GM19468 (cell line): ENCODE measurements around the gene PLCD4.

Experiments used
- ATAC-seq: cut with Tn5 transposase; IDR thresholded peaks from one replicate; pipeline ENCODE4 v1.9.1; 2021; ENCODE audit warnings: mild to moderate bottlenecking, moderate library complexity, moderate number of reproducible peaks; ENCODE audit not compliant: unreplicated experiment; ENCODE audit errors: extremely low read depth

The PLCD4 gene

GRCh38 chr2:218618102-218618860 lies 10.6 kb downstream of the PLCD4 start:
- no peak for ATAC-seq

DNA sequence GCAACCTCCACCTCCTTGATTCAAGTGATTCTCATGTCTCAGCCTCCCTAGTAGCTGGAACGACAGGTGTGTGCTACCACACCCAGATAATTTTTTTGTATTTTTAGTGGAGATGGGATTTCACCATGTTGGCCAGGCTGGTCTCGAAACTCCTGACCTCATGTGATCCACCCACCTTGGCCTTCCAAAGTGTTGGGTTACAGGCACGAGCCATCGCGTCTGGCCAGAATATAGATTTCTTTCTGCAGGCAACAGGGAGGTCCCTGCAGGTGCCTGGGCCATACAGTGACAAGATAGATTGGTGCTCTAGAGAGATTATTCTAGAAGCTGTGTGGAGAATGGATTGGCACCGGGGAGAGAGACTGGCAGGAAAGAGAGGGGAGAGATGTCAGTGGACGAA lies 13.3 kb downstream of the PLCD4 start:
- no peak for ATAC-seq

GRCh38 chr2:218622606-218623365 lies 15.1 kb downstream of the PLCD4 start:
- no peak for ATAC-seq

DNA sequence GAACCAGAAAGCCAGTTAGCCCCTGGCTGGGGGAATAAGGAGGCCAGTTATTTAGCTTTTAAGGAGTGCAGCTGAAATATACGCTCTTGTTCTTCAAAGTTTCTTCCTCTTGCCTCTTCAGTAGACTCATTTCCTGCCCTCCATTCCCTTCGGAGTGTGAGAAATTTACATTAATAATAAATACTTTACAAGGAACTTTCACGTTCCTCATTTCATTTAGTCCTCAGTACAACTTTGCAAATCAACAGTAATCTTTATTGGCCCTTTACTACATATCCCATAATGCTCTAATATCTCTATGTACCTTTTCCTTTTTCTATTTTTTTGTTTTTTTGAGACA lies 15.6 kb downstream of the PLCD4 start:
- ATAC-seq = no peak

DNA sequence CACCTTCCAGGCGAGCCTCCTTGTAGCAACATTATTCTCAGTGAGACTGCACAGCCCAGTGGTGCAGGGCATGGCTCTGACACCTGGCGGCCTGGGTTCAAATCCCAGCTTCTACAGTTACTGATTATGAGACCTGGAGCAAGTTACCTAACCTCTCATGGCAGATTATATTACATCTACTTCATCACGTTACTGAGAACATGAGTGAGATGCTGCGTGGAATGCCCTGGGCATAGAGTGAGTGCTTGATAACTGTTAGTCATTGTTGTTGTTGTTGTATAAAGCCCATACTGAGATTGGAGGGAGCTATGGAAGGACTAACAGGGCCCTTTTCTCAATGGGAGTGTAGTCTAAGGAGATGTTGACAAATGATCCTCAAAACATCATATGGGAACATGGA lies 18.7 kb downstream of the PLCD4 start:
- ATAC-seq = no peak

- no peak for ATAC-seq
These were observed 20.2 kb downstream of the PLCD4 start for GRCh38 chr2:218627939-218628338.

DNA sequence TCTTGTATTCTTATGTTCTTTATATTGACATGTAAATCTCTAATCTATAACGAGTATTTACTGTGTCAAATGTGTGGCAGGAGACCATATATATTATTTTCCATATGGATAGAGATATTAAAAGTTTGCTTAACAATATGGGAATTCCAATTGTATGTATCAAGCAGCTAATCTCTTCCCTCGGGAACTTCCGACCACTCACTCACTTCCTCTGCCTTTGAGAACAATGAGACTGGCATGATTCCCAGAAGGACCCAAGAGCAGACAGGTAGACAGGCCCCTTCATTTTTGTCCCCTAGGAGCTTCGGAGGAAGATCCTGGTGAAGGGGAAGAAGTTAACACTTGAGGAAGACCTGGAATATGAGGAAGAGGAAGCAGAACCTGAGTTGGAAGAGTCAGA lies 24.1 kb downstream of the PLCD4 start:
- no peak for ATAC-seq

GRCh38 chr2:218635719-218636118 lies 28.0 kb downstream of the PLCD4 start:
- no peak for ATAC-seq

DNA sequence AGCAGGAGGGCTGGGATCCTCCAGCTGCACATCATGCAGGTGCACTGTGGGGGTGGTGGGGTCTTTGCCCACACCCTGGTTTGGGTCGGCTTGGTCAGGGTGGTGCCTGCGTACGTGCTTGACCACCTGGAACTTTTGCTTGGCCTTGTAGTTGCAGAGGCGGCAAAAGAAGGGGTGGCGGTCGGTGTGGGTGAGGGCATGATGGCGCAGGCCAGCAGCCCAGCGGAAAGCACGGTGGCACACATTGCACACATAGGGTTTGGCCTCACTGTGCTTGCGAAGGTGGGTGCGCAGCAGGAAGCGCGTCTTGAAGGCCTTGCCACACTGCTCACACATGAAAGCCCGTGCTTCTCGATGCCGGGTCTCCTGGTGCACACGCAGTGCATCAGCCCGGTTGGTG lies 30.7 kb downstream of the PLCD4 start:
- no peak for ATAC-seq

- no peak for ATAC-seq
These were observed 34.5 kb downstream of the PLCD4 start for GRCh38 chr2:218642121-218642656.

DNA sequence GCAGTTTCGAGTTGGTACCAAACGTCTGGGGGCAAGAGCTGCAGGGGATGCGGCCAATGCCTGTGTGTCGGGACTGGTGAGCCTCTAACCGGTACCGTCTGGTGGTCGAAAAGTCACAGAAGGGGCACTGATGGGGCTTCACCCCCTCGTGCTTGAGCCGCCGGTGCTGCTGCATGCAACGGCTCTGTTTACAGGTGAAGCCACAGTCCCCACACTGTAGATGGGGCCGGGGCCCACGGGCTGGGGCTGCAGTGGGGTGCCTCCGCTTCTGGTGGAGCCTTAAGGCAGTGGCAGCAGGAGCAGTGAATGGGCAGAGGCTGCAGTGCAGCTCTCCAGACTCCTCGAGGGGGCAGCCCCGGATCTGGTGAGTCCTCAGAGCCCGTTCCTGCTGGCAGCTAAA lies 35.1 kb downstream of the PLCD4 start:
- no peak for ATAC-seq

DNA sequence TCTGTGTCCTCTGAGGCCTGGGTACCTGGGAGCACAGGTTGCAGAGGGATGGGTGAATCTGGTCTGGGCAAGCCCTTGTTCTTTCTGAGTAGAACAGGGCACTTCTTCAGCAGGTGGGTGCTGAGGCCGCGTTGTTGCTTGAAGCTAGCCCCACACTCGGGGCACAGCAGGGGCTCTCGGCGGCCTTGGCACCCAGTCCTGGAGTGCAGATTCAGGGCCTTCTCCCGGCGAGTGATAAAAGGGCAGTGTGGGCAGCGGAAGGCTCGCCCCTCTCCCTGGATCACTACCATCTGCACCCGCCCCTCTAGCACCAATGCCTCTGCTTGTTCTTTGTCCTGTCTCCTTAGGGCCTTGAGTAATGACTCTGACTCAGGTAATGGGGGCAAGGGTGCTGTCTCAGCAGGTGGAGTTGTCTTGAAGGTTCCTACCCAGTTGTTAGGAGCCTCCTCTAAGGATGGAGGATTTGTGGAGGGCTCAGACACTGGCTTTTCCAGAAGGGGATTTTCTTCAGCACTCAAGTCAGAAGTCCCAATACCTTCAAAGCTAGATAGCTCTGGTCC lies 36.1 kb downstream of the PLCD4 start:
- no peak for ATAC-seq

DNA sequence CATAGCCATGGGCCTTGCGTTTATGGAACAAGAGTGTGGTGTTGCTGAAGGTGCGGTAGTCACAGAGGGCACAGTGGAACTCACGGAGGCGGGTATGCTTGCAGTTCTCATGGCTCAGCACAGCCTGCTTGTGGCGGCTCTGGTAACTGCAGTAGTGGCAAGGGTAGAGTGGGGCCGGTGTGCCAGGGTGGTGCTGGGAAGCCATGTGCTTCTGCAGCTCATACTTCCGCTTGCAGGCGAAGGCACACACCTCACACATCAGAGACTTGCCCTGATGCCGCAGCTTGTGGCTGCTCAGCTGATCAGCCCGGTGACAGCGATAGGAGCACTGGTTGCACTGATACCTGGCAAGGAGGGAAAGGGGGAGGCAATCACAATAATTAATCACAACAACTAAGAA lies 37.0 kb downstream of the PLCD4 start:
- no peak for ATAC-seq

GRCh38 chr2:218645126-218645525 lies 37.4 kb downstream of the PLCD4 start:
- peak; percentile 67 for ATAC-seq

GRCh38 chr2:218648088-218648786 lies 40.5 kb downstream of the PLCD4 start:
- no peak for ATAC-seq

GRCh38 chr2:218648787-218649100 lies 41.0 kb downstream of the PLCD4 start:
- ATAC-seq = no peak

- no peak for ATAC-seq
These were observed 48.1 kb downstream of the PLCD4 start for GRCh38 chr2:218655751-218656150.

DNA sequence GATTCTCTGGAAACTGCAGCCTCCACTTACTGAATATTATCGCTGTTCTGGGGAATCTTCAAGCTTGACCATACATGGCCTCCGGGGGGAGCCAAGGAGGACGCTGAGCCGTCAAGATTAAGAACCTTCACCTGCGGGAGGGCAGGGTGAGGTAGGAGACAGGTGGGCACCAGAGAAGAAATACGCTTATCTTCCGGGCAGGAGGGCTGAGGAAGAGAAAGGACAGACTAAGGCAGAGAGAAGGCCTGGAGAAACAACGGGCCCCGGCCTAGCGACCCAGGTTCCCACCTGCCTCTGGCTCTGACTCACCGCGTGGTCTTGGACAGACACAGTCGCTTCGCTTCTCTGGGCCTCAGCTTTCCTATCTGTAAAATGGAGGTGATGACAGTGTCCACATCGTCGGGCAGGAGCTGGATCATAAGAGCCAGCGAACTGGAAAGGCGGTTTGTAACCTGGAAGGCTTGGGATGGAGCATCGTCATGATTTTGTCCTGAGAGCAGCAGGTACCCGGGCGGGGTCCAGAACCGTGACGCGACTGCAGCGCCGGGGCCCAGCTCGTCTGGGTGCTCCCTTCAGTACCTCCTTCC lies 51.1 kb downstream of the PLCD4 start:
- no peak for ATAC-seq

DNA sequence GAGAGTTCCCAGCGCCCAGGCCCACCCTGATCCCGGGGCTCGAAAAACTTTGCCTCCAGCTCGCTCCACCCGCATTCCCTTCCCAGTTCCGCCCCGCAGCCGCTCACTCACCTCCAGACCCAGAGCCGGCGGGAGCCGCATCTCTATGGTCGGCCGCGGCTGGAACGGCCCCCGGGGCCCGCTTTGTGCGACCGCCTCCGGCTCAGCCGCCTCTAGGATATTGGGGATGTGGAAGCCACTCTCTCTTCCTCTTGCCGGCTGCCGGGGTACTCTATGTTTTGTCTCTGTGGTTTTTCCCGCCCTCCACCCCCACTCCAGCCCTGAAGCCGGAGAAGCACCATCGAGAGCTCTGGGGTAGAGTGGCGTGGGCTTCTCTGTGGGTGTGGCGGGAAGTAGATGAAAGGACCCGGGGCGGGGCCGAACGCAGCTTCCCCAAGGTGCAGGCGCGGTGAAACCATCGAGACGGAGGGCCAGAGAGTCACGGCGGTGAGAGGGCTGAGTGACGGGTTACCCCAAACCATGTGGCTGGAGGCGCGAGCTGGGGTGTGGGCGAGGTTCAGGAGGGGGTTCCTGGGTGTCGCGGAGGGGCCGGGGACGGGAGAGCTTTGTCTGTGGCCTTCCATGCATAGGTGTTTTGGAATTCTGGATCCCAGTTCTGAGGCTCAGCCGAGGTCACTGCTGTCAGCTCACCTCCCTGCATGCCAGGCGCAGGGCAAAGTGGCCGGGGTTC lies 51.7 kb downstream of the PLCD4 start, which contains the start of the genes BCS1L and ZNF142:
Gene BCS1L, plus strand, starts transcription at position 426 of the 730 bp plus-strand sequence. CDS start 1,305 bp downstream, outside the sequence.
Gene ZNF142, minus strand, starts transcription at position 366 of the 730 bp plus-strand sequence. CDS start 3,194 bp downstream, outside the sequence.
- ATAC-seq = peak; percentile 48

- no peak for ATAC-seq
These were observed 52.3 kb downstream of the PLCD4 start for GRCh38 chr2:218659988-218660358.
